GM18867 (cell line): ENCODE data around the gene PLXDC2.

Experiments
- ATAC-seq: cut with Tn5 transposase; IDR thresholded peaks from one replicate; pipeline ENCODE4 v1.9.1; 2021; ENCODE audit warnings: mild to moderate bottlenecking, moderate library complexity; ENCODE audit not compliant: unreplicated experiment

The PLXDC2 gene

DNA sequence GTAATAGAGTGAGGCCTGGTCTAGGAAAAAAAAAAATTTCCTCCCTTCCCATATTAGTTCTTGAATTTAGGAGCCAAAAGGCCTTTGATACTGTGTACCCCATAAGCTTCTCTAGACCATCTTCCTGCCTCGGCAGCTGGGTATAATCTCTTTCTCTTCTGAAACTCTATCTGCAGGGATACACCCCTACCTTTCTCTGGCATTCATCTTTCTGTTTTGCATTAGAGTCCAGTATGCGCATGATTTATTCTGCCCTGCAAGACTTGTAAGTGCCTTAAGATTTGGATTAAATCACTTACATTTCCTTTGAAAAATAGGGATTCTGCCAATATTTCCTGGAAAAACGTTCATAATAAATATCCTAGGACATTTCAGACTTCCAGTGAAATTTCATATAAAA lies 431.2 kb downstream of the PLXDC2 start:
- ATAC-seq, result no peak

DNA sequence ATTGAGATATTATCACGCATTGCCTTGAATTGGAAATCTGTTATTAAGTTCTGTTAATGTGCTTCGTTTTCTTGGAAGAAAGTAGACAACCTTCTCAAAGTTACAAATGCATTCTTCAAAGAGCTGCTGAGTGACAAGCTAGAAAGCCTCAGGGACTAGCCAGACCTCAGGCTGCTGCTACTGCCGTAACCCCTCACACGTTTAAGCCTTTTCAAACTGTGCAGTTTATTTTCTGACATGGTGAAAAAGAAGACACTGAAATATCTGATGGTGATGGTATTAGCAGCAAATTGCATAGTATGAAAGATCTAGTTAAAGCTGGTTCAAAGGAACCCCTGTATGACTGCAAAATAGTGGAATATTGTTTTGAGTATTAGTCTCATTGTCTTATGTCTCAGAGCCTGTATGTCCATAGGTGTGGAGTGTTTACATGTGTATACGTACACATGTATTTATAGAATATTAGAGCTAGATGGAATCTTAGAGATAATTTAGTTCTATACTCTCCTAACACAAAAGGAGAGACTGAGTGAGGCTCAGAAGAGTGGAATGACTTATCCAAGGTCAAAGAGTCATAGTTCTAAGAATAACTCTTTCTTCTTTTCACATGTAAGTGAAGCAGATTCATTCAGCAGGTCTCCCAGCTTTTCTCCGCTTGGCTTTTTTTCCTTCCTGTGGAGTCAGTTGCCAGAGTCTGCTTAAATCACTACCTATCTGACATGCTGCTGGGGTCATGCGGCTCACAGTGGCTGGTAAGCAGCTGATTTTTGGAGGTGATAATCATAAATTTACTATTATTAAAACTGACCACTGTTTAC lies 431.9 kb downstream of the PLXDC2 start:
- no peak for ATAC-seq

DNA sequence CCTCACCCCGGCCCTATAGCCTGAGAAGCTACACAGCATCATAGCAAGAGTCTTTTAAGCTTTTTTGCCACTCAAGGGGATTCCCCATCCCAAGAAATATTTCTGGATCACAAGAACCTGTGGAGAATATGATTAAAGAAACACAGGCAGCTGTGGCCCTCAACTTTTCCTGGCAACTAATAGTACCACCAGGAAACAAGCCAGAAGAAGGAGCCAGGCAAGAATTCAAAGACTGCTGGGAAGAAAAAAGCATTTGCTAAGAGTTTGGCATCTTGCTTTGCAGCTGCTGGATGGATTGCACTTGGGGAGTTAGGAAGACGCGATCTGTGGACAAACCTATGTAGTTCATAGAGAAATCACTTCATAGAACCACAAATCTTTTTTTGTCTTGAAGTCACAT lies 437.8 kb downstream of the PLXDC2 start:
- no peak for ATAC-seq

DNA sequence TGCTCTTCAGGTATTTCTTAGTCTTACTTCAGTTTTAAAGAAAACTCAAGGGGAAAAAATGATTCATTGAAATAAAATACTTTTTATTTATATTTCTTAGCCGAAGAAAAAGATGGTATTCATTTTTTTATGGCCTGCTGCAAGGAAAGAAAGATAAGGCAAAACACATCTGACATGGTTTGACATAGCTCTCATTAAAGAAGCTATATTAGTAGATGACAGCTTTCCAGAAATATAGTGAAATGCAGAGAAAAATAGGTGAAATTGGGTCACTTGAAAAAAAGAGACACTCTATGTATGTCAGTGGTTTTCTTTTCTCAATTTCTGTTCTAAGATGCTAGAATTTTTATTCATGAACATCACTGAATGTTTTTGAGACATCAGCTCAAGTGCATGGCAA lies 438.3 kb downstream of the PLXDC2 start:
- no peak for ATAC-seq

DNA sequence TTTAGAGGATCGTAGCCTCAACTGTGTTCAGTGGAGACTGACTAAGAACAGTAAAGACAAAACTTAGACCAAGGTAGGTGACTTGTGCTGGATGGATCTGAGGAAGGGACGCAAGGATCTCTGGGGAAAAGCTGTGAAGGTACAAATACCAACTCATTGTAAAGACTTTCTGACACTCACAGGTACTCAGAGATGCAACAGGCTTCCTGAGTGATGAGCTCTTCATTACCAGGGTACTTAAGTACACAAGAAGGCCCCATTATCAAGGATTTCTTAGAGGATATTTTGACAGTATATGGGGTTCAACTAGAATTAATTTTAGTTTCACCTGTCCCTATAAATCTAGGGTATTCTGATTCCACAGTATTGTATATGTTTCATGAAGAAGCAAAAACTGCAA lies 440.7 kb downstream of the PLXDC2 start:
- ATAC-seq, result no peak

DNA sequence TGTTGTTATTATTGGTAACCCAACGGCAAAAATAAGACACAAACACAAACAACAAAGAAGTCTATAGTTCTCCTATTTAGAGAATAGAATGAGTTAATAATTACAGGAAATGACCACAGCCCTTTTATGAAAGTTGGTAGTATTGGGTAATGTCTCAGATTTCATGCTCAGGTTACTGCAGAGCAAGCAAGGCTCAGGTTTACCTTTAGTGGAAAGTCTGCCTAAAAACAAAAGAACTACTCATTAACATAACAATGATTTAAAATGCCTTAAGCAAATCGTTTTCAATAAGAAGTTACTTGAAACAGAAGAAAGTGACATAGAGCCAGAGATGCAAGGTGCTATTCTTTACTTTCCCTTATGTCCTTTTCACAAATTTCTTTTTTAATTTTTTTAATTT lies 441.2 kb downstream of the PLXDC2 start:
- ATAC-seq, result no peak

DNA sequence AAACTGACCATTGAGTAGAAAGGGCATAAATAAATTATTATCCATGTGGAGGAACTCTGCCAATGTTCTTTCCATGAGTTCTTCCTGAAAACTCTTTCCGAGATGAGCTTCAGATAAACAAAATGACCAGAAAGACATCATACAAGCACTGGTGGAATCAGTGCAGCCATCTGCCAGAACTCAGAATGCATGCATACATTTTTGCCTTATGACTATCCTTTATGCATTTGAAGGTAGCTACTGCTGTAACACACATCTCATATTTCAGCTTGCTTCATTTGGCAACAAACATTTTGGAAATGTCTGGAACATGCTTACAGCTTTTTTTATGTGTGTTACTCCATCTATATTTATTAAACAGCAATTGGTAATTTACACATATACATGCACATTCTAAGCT lies 448.9 kb downstream of the PLXDC2 start:
- no peak for ATAC-seq

DNA sequence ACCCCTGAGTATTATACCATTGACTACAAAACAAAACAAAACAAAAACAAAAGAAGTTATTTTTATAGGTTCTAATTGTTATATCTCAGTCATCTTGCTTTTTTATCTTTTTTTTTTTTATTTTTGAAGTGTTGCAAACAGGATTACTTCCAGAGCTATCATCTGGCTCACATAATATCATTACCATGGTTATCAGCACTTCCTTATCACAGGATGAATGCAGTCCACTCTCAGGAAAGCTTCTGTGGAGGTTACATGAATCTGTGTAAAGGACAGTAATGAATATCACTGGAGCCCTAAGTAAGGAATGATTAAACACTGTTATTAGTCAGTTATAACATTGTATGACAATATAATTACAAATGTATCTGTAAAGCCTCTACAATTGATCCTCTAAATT lies 451.5 kb downstream of the PLXDC2 start:
- no peak for ATAC-seq

DNA sequence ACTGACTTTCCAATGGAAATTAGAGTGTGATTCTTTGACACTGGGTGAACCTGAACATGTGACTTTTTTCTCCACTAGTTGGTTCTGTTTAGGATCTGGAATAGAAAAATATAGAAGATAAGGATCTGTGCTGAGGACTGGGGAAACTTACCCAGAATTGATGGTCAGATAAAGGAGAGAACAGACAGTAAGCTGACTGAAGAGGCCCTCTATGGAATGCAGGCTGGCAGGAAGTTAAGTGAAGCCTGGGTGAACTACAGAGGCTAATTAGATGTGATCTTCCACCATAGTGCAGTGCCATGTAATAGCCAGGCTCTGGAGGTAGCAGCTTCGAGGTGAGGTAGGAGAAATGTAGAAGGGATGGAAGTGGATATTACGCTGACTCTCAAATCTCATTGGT lies 455.3 kb downstream of the PLXDC2 start:
- no peak for ATAC-seq

DNA sequence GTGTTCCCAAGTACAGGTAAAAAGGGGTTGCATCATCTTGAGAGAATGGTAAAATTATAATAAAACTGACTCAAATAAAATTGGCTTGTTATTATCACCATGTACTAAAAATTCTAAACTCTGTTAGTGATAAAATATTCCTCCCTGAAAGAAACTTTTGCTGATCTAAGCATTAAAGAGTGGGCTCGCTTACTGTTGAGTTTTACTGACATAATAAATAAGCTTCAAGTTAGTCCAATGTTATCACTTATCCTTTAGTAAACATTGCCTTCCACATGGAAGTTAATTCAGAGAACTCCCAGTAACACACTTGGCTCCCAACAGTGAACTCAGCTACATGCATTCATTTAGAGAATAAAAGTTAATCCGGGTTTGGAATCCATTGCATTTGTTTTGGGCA lies 456.4 kb downstream of the PLXDC2 start:
- no peak for ATAC-seq

DNA sequence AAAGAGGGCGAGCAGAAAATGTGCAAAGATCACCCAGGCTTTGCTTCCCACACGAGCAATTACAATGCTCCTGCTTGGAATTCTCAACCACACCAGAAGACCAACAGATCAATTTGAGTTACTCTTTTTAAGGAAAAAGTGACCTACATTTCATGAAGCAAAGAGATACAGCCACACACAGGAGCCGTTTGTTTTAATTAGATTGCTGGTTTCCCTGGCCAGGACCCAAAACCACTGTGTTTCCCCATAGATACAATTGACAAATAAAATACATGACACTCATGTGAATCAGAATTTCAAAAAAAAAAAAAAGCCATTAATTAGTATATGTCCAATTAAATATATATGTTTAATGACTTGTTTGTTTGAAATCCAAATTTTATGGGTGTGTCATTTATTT lies 458.3 kb downstream of the PLXDC2 start:
- ATAC-seq, result no peak

DNA sequence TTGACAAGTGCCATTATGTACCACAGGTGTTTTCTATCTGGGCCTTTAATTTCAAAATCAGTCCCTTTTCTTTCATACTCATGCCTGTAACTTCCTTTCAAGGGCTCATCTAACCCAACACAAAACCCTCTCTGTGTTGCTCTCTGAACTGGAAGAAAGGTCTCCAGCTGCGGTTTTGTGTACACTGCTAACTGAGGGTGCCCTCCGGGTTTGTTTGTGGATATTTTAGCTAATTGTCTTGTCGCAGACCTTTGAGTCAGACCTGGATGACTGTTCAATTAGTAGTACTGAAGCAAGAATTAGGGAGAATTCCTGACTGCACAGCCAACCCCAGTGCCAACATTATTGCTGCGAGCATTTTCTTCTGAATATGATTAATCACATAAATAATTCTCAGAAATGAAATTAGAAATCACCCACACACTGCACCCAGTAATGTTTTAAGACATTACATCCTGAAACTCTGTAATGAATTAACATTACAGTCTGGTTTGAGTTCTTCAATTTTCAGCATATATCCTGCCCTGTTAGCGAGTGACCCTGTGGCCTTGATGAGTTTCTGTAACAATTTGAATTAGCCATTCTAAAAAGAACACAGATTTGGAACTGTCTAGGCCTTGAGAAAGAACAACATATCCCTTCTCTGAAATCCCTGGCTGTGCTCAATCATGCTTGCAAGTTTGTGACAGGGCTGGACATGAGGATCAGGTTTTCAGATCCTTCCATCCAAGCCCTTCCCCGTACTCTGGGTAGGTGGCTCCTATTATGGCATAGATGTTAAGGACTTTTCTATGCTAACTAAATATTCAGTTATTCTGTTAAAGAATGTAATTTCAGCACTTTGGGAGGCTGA lies 460.1 kb downstream of the PLXDC2 start:
- ATAC-seq, result no peak

DNA sequence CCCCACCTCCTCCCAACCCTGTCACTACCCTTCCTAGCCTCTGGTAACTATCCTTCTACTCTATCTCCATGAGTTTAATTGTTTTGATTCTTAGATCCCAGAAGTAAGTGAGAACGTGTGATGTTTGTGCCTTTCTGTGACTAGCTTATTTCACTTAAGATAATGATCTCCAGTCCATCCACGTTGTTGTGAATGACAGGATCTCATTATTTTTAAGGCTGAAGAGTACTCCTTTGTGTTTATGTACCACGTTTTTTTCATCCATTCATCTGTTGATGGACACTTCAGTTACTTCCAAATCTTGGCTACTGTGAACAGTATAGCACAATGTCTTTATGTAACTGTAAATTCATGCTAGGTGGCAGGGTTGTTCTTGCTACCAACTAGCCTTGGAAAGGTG lies 461.6 kb downstream of the PLXDC2 start:
- ATAC-seq, result no peak

DNA sequence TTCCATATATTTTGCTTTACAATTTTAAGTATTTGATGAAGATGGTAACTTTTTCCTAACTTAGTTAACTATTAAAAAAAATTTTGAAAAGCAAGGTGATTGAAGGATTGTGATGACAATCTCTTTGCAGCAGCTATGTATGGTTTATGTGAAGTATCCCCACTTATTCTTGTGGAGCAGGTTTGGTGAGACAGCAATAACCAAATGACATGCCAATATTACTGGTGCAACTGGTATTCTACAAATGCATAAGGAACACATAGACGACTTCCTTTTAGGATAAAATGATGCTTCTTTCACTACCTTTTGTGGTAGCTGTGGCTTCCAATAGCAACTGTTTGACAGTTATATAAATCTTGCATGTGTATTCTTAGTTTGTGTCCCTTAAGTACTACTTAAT lies 465.3 kb downstream of the PLXDC2 start:
- no peak for ATAC-seq

DNA sequence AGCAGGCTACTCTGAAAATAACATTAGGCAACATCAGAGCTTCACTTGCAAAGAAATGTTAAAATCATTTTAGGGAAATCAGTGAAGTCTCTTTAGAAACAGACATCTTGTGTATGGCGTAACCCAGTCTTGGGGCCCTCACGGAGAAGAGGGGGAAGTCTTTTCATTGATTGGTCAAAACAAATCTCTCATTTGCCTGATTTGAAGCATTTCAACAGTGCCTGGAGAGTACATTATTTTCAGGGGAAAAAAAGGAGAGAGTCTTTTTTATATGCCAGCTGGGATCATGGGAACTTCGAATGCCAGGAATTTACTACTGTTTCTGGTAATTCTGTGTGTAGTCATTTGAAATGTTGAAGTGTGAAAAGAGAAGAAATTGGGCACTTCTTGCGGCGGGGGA lies 471.4 kb downstream of the PLXDC2 start:
- no peak for ATAC-seq

DNA sequence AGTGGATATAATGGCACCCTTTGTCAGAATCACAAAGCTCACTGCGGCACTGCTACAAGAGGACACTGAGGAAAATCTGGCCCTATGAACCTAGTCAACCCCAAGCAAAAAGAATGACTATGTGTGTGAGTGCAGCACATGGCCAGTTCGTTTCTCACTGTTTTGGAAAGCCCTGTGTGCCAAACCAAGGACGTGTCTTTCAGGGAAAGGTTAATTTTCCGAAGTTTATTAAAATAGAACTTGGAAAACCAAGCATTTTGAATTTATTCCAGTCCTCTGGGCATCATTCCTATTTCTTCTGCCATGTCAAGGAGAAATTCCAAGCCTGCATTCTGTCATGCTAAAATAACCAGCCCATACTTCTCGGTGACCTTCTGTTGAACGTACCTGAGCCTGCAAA lies 471.8 kb downstream of the PLXDC2 start:
- no peak for ATAC-seq

DNA sequence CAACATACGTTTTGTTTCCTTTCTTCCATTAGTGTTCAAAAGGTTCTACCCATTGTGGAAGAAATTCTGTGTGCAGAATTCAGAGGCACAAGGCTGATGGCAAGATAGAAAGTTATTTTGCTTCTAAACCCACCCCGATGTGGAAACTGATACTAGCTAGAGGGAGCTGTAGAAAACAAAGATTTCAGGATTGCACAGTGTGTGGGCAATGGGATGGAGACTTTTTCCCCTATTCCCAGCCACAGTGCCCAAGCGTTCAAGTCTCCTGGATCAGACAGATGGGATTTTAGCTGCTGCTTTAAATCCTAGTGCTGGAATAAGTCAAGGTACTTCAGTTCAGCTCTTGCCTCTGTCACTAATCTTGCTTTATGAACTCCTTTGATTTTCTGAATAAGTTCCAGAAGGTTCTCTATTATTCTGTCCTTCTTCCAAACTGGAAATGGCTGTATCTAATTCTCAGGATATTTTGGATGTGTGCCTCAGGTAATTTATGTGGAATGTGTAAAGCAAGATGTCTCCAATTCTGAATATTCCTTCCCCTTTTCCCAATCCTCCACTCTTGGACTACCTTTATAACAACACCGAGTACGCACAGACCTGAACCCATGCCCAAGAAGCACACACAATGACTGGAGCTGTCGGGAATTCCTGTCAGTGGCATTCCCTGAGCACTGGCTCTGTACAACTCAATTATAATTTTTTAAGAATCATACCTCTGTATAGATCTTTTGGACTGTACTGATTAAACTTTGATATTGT lies 473.0 kb downstream of the PLXDC2 start:
- ATAC-seq, result no peak

DNA sequence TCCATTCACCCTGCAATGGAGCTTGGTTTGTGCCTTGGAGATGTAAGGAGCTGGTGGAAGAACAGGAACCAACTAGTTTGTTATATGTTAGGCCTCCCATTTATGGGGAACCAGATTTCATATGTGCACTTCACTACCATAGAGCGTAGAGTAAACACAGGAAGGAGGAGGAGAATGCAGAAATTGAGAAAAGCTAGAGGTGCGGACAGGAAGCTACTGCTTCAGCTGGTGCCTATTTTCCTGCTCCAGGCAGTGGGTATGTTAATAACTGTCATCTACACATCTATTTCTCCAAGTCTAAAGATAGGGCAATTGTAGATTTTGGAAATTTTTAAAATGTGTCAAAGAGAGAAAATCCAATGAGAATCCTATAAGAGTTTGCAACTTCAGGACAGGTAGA lies 482.2 kb downstream of the PLXDC2 start:
- ATAC-seq, result no peak

DNA sequence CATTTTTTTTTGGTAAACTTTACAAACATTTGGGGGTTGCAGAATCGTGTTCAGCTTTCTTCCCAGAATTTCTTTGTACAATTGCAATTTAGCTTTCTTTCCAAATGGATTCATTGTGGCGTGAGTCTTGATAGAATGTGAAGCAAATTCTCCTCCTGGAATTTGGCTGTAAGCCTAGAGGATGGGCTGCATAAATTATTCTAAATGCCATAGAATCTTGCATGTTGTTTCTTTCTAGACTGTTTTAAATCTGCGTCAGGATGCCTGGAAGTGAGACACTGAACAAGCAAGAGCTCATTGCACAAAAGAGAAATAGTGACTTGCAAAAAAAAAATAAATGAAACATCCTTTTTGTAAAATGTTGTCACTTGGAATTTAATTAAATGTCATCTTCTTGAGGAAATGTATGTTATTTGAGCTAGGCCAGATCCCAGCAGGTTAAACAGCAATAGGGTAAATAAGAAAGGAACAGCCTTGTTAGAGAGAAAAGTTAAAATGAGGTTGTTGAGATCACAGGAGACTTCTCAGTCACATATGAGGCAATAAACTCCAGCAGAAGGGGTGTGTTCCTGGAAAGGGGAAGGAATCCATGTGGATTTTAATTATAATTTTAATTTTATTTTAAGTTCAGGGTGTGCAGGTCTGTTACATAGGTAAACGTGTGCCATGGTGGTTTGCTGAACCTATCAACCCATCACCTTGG lies 483.0 kb downstream of the PLXDC2 start:
- ATAC-seq, result no peak

DNA sequence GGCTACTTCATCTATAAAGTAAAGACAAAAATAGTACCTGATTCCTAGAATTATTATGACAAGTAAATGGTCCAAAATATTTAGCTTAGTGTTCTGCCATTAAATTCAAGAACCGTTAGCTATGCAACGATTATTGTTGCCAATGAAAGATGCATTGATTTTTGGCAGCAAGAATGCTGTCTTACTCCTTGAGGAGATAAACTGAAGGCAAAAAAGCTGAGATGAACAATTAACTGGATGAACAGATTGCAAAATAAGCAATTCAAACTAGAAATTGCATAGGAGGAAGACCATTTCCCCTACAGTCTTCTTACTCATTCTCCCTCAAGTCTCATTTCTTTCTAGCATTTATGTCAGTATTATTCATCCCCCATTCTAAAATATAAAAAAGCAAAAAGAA lies 484.5 kb downstream of the PLXDC2 start:
- ATAC-seq, result no peak

DNA sequence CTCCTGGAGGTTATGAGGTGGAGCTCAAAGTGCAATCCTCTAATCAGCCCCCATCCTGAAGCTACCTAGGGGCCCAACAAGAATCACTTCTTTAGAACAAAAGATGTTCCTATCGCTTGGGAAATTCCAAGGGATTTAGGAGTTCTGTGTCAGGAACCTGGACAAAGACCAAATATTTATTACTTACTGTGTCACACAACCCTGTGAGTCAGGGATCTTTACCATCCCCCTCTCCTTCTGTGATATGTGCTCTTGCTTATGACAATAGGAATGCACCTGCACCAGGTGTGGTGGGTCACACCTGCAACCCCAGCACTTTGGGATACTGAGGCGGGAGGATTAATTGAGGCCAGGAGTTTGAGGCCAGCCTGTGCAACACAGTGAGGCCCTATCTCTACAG lies 485.8 kb downstream of the PLXDC2 start:
- no peak for ATAC-seq
